PC-3 (cell line): ENCODE results near the gene GABBR2.

ENCODE experiments used
- EZH2 ChIP-seq: fragments of 300-600 bp; sonication (generic); IDR thresholded peaks from one replicate; pipeline ENCODE4 v1.6.1; 2017; ENCODE audit warnings: antibody characterized with exemption, mild to moderate bottlenecking, low read length; ENCODE audit not compliant: unreplicated experiment
- EZH2phosphoT487 ChIP-seq: fragments of 300-600 bp; sonication (generic); IDR thresholded peaks from 2 replicates; pipeline ENCODE4 v1.6.1; 2018; ENCODE audit warnings: mild to moderate bottlenecking, antibody characterized with exemption, low read length, borderline replicate concordance
- TF ChIP-seq, protein P1 (sequence below): fragments of 300-600 bp; sonication (generic); conservative IDR thresholded peaks from 2 replicates; pipeline ENCODE4 v1.5.1; 2017; ENCODE audit warnings: antibody characterized with exemption, low read depth, mild to moderate bottlenecking, low read length

- TF ChIP-seq, protein P1, sequence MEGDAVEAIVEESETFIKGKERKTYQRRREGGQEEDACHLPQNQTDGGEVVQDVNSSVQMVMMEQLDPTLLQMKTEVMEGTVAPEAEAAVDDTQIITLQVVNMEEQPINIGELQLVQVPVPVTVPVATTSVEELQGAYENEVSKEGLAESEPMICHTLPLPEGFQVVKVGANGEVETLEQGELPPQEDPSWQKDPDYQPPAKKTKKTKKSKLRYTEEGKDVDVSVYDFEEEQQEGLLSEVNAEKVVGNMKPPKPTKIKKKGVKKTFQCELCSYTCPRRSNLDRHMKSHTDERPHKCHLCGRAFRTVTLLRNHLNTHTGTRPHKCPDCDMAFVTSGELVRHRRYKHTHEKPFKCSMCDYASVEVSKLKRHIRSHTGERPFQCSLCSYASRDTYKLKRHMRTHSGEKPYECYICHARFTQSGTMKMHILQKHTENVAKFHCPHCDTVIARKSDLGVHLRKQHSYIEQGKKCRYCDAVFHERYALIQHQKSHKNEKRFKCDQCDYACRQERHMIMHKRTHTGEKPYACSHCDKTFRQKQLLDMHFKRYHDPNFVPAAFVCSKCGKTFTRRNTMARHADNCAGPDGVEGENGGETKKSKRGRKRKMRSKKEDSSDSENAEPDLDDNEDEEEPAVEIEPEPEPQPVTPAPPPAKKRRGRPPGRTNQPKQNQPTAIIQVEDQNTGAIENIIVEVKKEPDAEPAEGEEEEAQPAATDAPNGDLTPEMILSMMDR: no peak
- TF ChIP-seq EZH2phosphoT487 (no peak), EZH2 (no peak)
Observed at GRCh38 chr9:98594546-98595160, 114.1 kb downstream of the GABBR2 start.
